ENCODE results near the gene RBM5.

The RBM5 gene

GRCh38 chr3:50130436-50130835 lies 41.7 kb downstream of the RBM5 start:
- no peak for TF ChIP-seq CTCF (IDR thresholded peaks at IDR 0.05; ENCODE audit: low read depth, low read length)
- H3K4me3 ChIP-seq (ENCODE audit: low read depth, low read length): no peak overlapping the region
- no peak for DNase-seq (ENCODE audit: low read depth, low spot score)
- in situ Hi-C loops (cut with HindIII; ENCODE audit: low sequenced_read_pairs): no loop called here

- in situ Hi-C loops (cut with HindIII; ENCODE audit: low sequenced_read_pairs): no loop called here
- no peak for DNase-seq (ENCODE audit: low read depth, low spot score)
- no peak for TF ChIP-seq CTCF (IDR thresholded peaks at IDR 0.05; ENCODE audit: low read depth, low read length)
- no peak overlapping the region for H3K4me3 ChIP-seq (ENCODE audit: low read depth, low read length)
Observed at GRCh38 chr3:50132421-50133282, 43.9 kb downstream of the RBM5 start.

- no peak for TF ChIP-seq CTCF (IDR thresholded peaks at IDR 0.05; ENCODE audit: low read depth, low read length)
- DNase-seq (ENCODE audit: low read depth, low spot score): no peak
Observed at GRCh38 chr3:50133283-50133615, 44.5 kb downstream of the RBM5 start.

GRCh38 chr3:50134367-50134766 lies 45.6 kb downstream of the RBM5 start:
- no peak for DNase-seq (ENCODE audit: low read depth, low spot score)
- TF ChIP-seq CTCF (IDR thresholded peaks at IDR 0.05; ENCODE audit: low read depth, low read length): no peak
- in situ Hi-C loops (cut with HindIII; ENCODE audit: low sequenced_read_pairs): no loop called here
- no peak overlapping the region for H3K4me3 ChIP-seq (ENCODE audit: low read depth, low read length)

More at GRCh38 chr3:50133283-50133615, 44.5 kb downstream of the RBM5 start:
- in situ Hi-C loops (cut with HindIII; ENCODE audit: low sequenced_read_pairs): no loop called here
- H3K4me3 ChIP-seq (ENCODE audit: low read depth, low read length): no peak overlapping the region

- no peak for DNase-seq (ENCODE audit: low read depth, low spot score)
- H3K4me3 ChIP-seq (ENCODE audit: low read depth, low read length): no peak overlapping the region
- no peak for TF ChIP-seq CTCF (IDR thresholded peaks at IDR 0.05; ENCODE audit: low read depth, low read length)
- in situ Hi-C loops (cut with HindIII; ENCODE audit: low sequenced_read_pairs): no loop called here
Observed at GRCh38 chr3:50135964-50136363, 47.2 kb downstream of the RBM5 start.

- TF ChIP-seq CTCF (IDR thresholded peaks at IDR 0.05; ENCODE audit: low read depth, low read length): no peak
- in situ Hi-C loops (cut with HindIII; ENCODE audit: low sequenced_read_pairs): no loop called here
- DNase-seq (ENCODE audit: low read depth, low spot score): no peak
- H3K4me3 ChIP-seq (ENCODE audit: low read depth, low read length): no peak overlapping the region
Observed at GRCh38 chr3:50136714-50137405, 48.1 kb downstream of the RBM5 start.
